B cell (primary cell): ENCODE data around the gene CNOT6. TPM values are rescaled to one million over a fixed set of nuclear protein-coding genes. Genes with fewer than 3 reads are reported as not detected.
"Not testable (repeated sequence)": the region's sequence is repeated elsewhere in the genome, so short reads cannot be mapped to it uniquely, and the experiment has no call there.

Experiments used
- ATAC-seq: fragments of 200-7000 bp; cut with Tn5 transposase; one replicate; pipeline ENCODE4 v1.10.0; 2021; ENCODE audit warnings: low read depth, mild to moderate bottlenecking, moderate number of reproducible peaks, moderate library complexity
- CTCF ChIA-PET: fragments of 350-600 bp; sonication (Branson Sonifier 250); formaldehyde crosslinking; loops from one replicate; lab custom pipeline; 2021; ENCODE audit warnings: antibody characterized with exemption, inconsistent platforms; lab: Charles Lee
- POLR2A ChIA-PET: fragments of 350-600 bp; sonication (Branson Sonifier 250); formaldehyde crosslinking; loops from one replicate; lab custom pipeline; 2021; ENCODE audit warnings: antibody characterized with exemption; lab: Charles Lee
- DNase-seq: peaks from one replicate; pipeline ENCODE4 v3.0.0; 2013
- H2AFZ ChIP-seq: 2 replicates; pipeline ENCODE4 v1.6.1; 2012; ENCODE audit warnings: mild to moderate bottlenecking, low read depth, low read length; ENCODE audit not compliant: insufficient read depth, poor library complexity, severe bottlenecking
- H3K27ac ChIP-seq, 2 donors: 1 replicate in 1 of 2; 2 replicates in 1 of 2; pipeline ENCODE4 v1.5.1; 2012 to 2013; ENCODE audit warnings: low read length in 2 of 2, mild to moderate bottlenecking in 2 of 2, moderate library complexity in 1 of 2
- H3K27me3 ChIP-seq, 4 experiments: fragments of 200-600 bp in 1 of 4; sonication (generic) in 1 of 4; replicated peaks in 1 of 4; 1 replicate in 2 of 4; 2 replicates in 2 of 4; pipeline versions ENCODE4 v1.6.1 to v1.7.0; 2013 to 2016; ENCODE audit warnings: low read length in 3 of 4, mild to moderate bottlenecking in 2 of 4, mixed read lengths in 1 of 4, moderate library complexity in 1 of 4; ENCODE audit not compliant: insufficient read depth in 4 of 4, control insufficient read depth in 3 of 4; ENCODE audit errors: control extremely low read depth in 1 of 4
- H3K36me3 ChIP-seq, 2 experiments: replicated peaks in 1 of 2; 1 replicate in 1 of 2; 2 replicates in 1 of 2; pipeline versions ENCODE4 v1.6.1 to v1.7.1; 2013; ENCODE audit warnings: low read length in 1 of 2; ENCODE audit not compliant: insufficient read depth in 2 of 2, control insufficient read depth in 1 of 2; ENCODE audit errors: control extremely low read depth in 1 of 2, extremely low read depth in 1 of 2
- H3K4me1 ChIP-seq, 2 donors: fragments of 200-600 bp in 1 of 2; sonication (generic) in 1 of 2; 1 replicate in 1 of 2; 2 replicates in 1 of 2; pipeline versions ENCODE4 v1.5.1 to v1.6.1; 2013 to 2017; ENCODE audit warnings: low read length in 2 of 2; ENCODE audit not compliant: control insufficient read depth in 2 of 2, insufficient read depth in 2 of 2
- H3K4me2 ChIP-seq: replicated peaks from 2 replicates; pipeline ENCODE3; 2012; ENCODE audit warnings: mild to moderate bottlenecking, low read depth, low read length; ENCODE audit not compliant: poor library complexity, severe bottlenecking
- H3K4me3 ChIP-seq, 5 experiments: fragments of 200-600 bp in 1 of 5; sonication (generic) in 1 of 5; 1 replicate in 3 of 5; 2 replicates in 2 of 5; pipeline versions ENCODE4 v1.5.1 to v1.7.0; 2011 to 2016; ENCODE audit warnings: low read length in 4 of 5, mild to moderate bottlenecking in 4 of 5, low read depth in 2 of 5, control low read depth in 1 of 5, moderate library complexity in 1 of 5; ENCODE audit not compliant: insufficient read depth in 1 of 5; ENCODE audit errors: control extremely low read depth in 1 of 5, extremely low read depth in 1 of 5
- H3K79me2 ChIP-seq: fragments of 200-600 bp; sonication (generic); one replicate; pipeline ENCODE4 v1.6.0; 2016; ENCODE audit warnings: low read length; ENCODE audit not compliant: control insufficient read depth, insufficient read depth
- H3K9ac ChIP-seq: fragments of 200-600 bp; sonication (generic); 2 replicates; pipeline ENCODE4 v1.6.1; 2017; ENCODE audit warnings: mild to moderate bottlenecking, low read length, moderate library complexity
- H3K9me3 ChIP-seq, 3 donors: one replicate each; pipeline versions ENCODE4 v1.6.1 to v1.7.1; 2013; ENCODE audit warnings: low read length in 2 of 3; ENCODE audit not compliant: control insufficient read depth in 2 of 3, insufficient read depth in 1 of 3; ENCODE audit errors: control extremely low read depth in 1 of 3
- H4K20me1 ChIP-seq: 2 replicates; pipeline ENCODE4 v1.6.0; 2012; ENCODE audit warnings: mild to moderate bottlenecking, low read length; ENCODE audit not compliant: insufficient read depth, control insufficient read depth, poor library complexity, severe bottlenecking
- H3K27ac Mint-ChIP-seq: one replicate; pipeline ENCODE4 v1.8.0; 2021; ENCODE audit warnings: mixed read lengths
- H3K27me3 Mint-ChIP-seq: one replicate; pipeline ENCODE4 v1.8.0; 2021; ENCODE audit warnings: mixed read lengths
- H3K4me1 Mint-ChIP-seq: one replicate; pipeline ENCODE4 v1.8.0; 2021; ENCODE audit warnings: mixed read lengths
- H3K4me3 Mint-ChIP-seq: one replicate; pipeline ENCODE4 v1.8.0; 2021; ENCODE audit warnings: mixed read lengths
- H3K9me3 Mint-ChIP-seq: one replicate; pipeline ENCODE4 v1.8.0; 2022; ENCODE audit warnings: mixed read lengths; ENCODE audit not compliant: insufficient read depth
- CTCF ChIP-seq: fragments of 200-600 bp; IDR thresholded peaks from one replicate; pipeline ENCODE4 v1.8.0; 2022; ENCODE audit warnings: antibody characterized with exemption, mild to moderate bottlenecking
- EZH2 ChIP-seq: IDR thresholded peaks from 2 replicates; pipeline ENCODE4 v1.6.1; 2012; ENCODE audit warnings: borderline replicate concordance, low read depth, mild to moderate bottlenecking, moderate library complexity, low read length; ENCODE audit not compliant: insufficient read depth, poor library complexity, severe bottlenecking
- WGBS: methylation state at CpG from one replicate; pipeline ENCODE4 v1.1.5; 2013; ENCODE audit warnings: missing lambda C conversion rate; ENCODE audit not compliant: insufficient coverage; 5-methylcytosine and 5-hydroxymethylcytosine counted together
- intact Hi-C: fragments of 100-400 bp; cut with micrococcal nuclease; formaldehyde crosslinking; loops from one replicate; pipeline ENCODE4 v1.10.0; 2022
- polyA plus RNA-seq: library from polyadenylated mRNA; depleted of rRNA; stranded (reverse); fragments of >200 nt; gene quantifications from 2 replicates; pipeline ENCODE4 v1.2.3, GENCODE V29; 2012
- total RNA-seq, 2 donors: library from RNA; stranded (reverse); fragments of 120-200 nt in 1 of 2; gene quantifications; 1 replicate in 1 of 2; 2 replicates in 1 of 2; pipeline versions ENCODE4 v1.2.3 to v1.2.4, GENCODE V29; 2013 to 2022

The CNOT6 gene
- total and polyA plus RNA-seq, 2 donors (not counting 1 experiment from before 2014, with no cell fraction given) = 4.3 to 31.1 TPM

- 94% methylated on average over 4 of the region's 4 CpGs for WGBS
- Histone ChIP-seq H3K4me3 (no peak overlapping the region), H3K9ac (no peak overlapping the region), H3K9me3 (peaks cover 0 to 4% (median 0%) of the 10 kb centered on the region in 3 donors), H2AFZ (no peak overlapping the region), H3K36me3 (peaks cover 0 to 9% of the 10 kb centered on the region in 2 experiments), H3K27me3 (no peaks in the 10 kb centered on the region), H3K27ac (no peak overlapping the region), H3K4me1 (peaks cover 13 to 17% of the 10 kb centered on the region in 2 donors), H4K20me1 (peaks cover 58% of the 10 kb centered on the region), H3K79me2 (peaks cover 70% of the 10 kb centered on the region), H3K4me2 (no peak overlapping the region)
- ChIA-PET CTCF (no interaction called here), POLR2A (no interaction called here)
- peaks cover 43% of the 10 kb centered on the region for H3K4me1 Mint-ChIP-seq
- TF ChIP-seq CTCF (no peak), EZH2 (no peak)
- H3K27me3 Mint-ChIP-seq = no peaks in the 10 kb centered on the region
- no peak overlapping the region for H3K4me3 Mint-ChIP-seq
- DNase-seq (no peak), ATAC-seq (no peak)
- intact Hi-C loops = no loop called here
- no peak overlapping the region for H3K27ac Mint-ChIP-seq
- H3K9me3 Mint-ChIP-seq = no peaks in the 10 kb centered on the region
Measured at GRCh38 chr5:180526269-180526668, 32.1 kb downstream of the CNOT6 start.

GRCh38 chr5:180527659-180528058 is 33.5 kb downstream of the CNOT6 start:
- WGBS = 98% methylated on average over 11 of the region's 15 CpGs
- H3K27me3 ChIP-seq = no peaks in the 10 kb centered on the region
- no peak overlapping the region for H3K9ac ChIP-seq
- ChIA-PET POLR2A (no interaction called here), CTCF (no interaction called here)
- intact Hi-C loops = no loop called here
- peaks cover 32% of the 10 kb centered on the region for H3K4me1 Mint-ChIP-seq
- H3K4me3 Mint-ChIP-seq = no peak overlapping the region
- H3K27ac ChIP-seq = no peak overlapping the region
- H3K4me3 ChIP-seq = no peak overlapping the region
- TF ChIP-seq EZH2 (no peak), CTCF (no peak)
- H3K9me3 ChIP-seq = peaks cover 0 to 6% (median 0%) of the 10 kb centered on the region in 3 donors
- H3K36me3 ChIP-seq = peaks cover 0 to 18% of the 10 kb centered on the region in 2 experiments
- H3K27ac Mint-ChIP-seq = no peak overlapping the region
- peaks cover 66% of the 10 kb centered on the region for H3K79me2 ChIP-seq
- no peaks in the 10 kb centered on the region for H3K27me3 Mint-ChIP-seq
- DNase-seq (no peak), ATAC-seq (no peak)
- H4K20me1 ChIP-seq = peaks cover 46% of the 10 kb centered on the region
- H3K9me3 Mint-ChIP-seq = no peaks in the 10 kb centered on the region
- H3K4me2 ChIP-seq = no peak overlapping the region
- peaks cover 9 to 17% of the 10 kb centered on the region in 2 donors for H3K4me1 ChIP-seq
- H2AFZ ChIP-seq = no peak overlapping the region

DNA sequence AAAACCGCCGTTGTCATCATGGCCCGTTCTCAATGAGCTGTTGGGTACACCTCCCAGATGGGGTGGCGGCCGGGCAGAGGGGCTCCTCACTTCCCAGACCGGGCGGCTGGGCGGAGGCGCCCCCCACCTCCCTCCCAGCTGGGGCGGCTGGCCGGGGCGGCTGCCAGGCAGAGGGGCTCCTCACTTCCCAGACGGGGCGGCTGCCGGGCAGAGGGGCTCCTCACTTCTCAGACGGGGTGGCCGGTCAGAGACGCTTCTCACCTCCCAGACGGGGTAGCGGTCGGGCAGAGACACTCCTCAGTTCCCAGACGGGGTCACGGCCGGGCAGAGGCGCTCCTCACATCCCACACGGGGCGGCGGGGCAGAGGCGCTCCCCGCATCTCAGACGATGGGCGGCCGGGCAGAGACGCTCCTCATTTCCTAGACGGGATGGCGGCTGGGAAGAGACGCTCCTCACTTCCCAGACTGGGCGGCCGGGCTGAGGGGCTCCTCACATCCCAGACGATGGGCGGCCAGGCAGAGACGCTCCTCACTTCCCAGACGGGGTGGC is 36.9 kb downstream of the CNOT6 start:
- H3K9ac ChIP-seq, H3K4me2 ChIP-seq, H3K27ac ChIP-seq, H3K9me3 ChIP-seq, H3K4me3 ChIP-seq, H3K9me3 Mint-ChIP-seq, CTCF ChIA-PET, POLR2A ChIA-PET, ATAC-seq, H3K27ac Mint-ChIP-seq, H2AFZ ChIP-seq, H3K4me3 Mint-ChIP-seq, H3K4me1 ChIP-seq, intact Hi-C loops, H3K27me3 Mint-ChIP-seq, H3K27me3 ChIP-seq, DNase-seq: not testable (repeated sequence)
- WGBS = 94% methylated on average over 26 of the region's 43 CpGs
- H3K4me1 Mint-ChIP-seq = peaks cover 10% of the 10 kb centered on the region
- H3K36me3 ChIP-seq = peaks cover 0 to 23% of the 10 kb centered on the region in 2 experiments
- H4K20me1 ChIP-seq = peaks cover 14% of the 10 kb centered on the region
- H3K79me2 ChIP-seq = peaks cover 55% of the 10 kb centered on the region
